Measurements from ENCODE around the gene SKI.

Gene SKI

DNA sequence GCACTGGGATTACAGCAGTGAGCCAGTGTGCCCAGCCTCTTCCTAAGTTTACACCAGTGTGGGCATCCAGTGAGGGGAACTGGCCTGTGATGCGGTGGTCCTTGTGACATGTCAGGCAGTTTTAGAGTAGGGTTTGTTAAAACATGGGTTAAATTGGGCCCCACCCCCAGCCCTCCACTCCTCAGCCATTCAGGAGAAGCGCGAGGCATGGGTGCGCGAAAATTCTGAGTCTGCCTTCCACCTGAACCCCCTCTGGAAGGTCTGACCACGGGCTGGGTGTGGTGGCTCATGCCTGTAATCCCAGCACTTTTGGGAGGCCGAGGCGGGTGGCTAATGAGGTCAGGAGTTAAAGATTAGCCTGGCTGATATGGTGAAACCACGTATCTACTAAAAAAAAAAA, 51.7 kb downstream of the SKI start:
- DNase-seq, result no peak

DNA sequence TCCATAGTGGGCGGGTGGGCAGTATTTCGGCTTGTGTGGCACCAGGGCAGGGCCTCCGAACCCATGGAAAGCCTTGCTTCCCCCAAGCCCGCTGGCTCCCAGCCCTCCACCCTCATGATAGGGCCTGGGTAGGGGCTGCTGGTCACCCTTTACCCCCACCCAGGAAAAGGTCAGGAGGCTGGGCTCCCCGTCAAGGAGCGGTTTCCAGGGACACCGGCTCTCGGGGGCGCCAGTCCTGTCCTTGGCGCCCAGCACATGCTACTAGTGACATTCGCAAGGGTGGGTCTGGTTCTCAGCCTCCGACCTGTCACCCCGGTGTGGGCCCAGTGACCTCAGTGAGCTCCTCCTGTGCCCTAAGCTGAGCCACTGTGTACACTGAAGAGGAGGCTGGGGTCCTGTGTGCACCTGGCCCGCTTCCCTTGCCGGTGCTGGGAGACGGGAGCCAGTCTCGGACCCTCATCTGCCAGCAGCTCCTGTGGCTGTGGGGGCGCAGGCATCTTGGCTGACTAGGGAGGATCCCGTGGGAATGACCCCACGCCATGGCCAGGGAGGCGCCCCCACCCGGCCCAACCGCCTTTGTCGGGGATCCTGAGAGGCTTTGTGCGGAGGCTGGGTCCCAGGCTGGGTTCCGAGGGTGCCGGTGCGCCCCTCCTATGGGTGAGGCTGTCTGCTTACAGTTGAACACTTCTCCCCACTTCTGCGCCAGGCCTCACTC, 54.6 kb downstream of the SKI start:
- DNase-seq, result no peak

DNA sequence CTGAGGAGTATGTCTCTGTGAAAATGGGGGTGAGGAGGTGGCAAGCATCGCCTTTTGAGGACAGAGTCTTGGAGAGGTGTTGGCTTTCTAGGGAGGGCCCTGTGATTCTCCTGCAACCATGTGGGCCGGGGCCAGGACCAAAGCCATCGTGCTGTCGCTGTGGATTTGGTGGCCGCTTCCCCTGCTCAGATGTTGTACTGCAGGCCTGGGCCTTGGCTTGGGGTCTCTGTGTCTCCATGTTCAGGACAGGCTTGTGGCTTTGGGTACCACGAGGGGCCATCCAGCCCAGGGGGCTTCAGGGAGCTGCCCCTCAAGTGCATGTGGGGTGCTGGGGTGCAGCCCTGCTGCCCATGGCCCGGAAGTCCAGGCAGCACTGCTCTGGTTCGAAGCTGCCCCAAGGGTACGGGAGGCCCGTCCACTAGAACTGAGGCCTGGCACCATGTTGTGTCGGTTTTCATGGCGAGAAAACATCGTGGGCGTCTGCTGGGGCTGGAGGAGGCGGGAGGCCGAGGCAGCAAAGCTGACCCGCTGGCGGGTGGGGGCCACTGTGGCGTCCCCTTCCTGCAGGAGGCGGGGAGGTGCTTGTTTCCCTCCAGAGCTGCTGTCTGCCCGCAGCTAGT, 55.4 kb downstream of the SKI start:
- no peak for DNase-seq

DNA sequence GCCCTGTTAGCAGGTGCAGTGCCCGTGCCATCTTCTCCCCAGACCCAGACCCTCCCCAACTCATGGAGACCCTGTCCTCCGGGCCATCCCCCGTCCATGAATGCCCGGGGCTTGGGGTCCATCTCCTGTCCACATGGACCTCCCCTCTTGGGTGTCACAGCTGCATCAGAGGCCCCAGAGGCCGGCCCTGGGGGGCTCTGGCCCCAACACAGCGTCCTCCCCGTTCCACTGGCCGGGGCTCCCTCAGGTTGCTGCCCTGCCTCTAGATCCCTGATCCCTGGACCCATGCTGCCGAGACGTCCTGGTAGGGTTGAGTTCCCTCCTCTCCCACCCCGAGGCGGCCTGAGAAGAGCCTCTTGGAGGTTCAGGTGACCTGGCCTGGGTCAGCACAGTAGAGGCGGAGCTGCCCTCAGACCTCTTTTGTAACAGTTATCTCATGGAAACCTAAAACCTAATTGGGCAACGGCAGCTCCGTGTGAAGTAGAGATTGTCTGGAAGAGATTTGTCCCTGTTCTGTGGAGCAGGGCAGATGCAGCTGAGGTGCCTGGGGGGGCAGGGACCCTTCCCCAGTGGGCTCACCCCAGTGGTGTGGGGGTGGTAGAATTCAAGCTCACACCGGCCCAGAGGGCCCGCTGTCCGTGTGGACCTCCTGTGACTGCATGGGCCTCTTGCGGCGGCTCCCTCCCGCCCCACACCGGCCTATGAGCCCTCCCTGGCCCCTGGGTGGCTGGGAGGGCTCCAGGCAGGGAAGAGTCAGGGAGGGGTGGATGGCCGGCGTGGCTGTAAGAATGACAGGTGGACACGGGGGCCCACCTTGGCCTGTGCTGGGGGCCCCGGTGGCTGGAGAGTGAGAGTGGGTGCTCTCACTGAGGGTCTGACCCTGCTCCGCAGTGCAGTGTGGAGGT, 56.1 kb downstream of the SKI start:
- no peak for DNase-seq

DNA sequence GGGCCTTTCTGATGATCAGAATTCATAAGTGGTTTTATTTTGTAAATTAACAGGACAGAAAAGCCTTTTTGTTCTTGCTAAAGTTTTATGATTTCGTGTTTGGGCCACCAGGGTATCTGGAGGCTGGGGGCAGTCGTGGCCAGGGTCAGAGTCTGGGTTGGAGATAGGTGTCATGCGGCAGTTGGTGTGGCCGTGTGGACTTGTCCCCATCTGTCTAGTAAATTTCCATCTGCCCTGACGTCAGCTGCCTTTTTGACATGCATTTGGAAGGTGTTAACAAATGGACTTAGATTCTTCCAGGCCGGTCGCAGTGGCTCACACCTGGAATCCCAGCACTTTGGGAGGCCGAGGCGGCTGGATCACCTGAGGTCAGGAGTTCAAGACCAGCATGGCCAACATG, 56.8 kb downstream of the SKI start:
- DNase-seq, result no peak

DNA sequence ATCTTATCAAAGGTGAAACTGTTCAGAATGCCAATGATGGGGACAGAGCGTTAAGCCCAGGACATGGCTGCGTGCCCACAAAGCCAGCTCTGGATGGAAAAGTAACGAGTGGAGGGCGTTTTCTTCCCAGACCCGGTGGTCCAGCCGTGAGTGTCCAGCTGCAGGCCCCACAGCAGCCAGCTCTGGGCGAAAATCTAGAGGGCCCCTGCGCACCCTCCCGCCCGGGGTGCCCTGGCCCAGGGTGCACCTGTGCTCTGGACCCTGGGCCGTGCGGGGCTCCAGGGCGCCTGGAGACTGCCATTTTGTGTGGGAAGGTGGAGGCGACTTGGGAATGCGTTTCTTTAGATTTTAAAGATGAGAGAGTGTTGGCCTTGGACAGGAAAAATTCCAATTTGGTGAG, 58.8 kb downstream of the SKI start:
- no peak for DNase-seq

DNA sequence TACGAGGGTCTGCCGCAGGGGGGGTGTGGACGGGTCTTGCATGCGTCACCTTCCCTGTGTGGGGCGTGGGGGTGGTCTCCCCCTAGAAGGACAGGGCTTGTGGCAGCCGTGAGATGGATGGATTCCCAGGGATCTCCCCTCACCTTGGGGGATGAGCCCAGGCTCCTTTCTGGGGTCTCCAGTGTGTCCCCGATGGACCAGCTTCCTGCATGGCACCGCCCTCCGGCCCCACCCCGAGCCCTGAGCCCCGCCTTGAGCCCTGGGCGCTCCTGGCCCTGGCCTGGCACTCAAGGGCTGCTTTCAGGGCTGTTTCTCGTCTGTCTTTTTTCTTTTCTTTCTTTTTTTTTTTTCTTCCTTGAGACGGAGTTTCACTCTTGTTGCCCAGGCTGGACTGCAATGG, 59.5 kb downstream of the SKI start:
- DNase-seq, result no peak

DNA sequence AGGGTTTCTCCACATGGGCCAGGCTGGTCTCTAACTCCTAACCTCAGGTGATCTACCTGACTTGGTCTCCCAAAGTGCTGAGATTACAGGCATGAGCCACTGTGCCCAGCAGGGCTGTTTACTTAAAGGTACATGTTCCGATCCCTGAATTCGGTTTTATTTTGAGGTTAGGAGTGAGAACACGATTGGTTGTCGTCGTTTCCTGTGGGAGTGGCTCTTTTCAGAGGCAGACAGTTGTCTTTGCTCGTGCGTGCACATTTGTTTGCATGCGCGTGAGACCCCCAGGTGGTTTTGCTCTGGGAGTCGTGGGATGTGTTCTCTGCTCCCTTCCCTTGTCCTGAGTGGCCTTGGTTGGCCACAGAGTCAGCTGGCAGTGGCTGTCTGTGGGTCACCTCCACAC, 60.2 kb downstream of the SKI start:
- DNase-seq, result peak in 1 of 5 experiments; percentile 87

DNA sequence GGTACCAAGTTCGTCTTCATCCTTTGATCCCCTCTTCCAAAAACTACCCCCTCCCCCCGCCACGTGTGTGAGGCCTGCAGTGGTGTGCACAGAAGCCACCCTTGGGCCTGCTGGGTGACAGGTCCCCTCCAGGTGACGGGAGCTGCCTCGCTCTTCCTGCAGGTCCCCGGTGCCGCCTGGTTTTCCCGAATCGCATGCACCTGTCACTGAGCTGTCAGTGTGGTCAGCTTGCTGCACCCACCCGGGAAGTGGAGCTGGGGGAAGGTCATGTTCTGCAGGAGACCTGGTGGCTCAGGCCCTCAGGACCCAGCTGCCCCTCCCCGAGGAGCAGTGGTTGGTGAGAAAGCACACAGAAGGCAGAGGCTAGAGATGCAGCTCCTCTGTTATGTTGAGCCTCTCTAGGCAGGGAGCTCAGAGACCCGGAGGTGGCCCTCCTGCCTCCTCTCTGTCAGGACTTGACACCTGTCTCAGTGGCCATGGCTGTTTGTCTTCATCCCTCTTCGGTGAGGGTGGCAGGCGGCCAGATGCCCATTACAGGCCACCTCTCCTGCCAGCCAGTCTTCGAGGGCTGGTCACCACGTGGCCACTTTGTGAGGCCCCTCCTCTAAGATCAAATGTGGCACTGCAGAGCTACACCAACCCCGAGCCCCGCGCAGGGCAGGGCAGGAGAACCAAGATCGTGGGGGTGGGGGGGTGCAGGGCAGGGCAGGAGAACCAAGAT, 60.9 kb downstream of the SKI start:
- DNase-seq, result peak in 1 of 5 experiments; percentile 25

DNA sequence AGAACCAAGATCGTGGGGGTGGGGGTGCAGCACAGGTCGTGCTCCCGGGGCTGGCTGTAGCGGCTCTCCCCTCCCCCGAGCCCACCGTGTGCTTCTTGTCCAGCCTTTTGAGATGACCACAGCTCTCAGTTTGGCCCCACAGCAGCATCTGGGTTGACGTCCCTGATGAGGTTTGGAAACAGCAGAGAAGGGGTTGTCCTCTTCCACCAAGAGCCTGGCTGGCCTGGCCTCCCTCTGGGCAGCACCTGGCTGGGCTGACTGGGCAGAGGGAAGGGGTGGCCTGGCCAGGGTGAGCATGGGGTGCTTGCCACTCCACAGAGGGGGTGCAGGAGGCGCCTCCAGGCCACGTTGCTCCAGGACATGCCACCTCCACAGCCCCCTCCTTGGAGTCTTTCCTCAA, 61.5 kb downstream of the SKI start:
- DNase-seq, result no peak

DNA sequence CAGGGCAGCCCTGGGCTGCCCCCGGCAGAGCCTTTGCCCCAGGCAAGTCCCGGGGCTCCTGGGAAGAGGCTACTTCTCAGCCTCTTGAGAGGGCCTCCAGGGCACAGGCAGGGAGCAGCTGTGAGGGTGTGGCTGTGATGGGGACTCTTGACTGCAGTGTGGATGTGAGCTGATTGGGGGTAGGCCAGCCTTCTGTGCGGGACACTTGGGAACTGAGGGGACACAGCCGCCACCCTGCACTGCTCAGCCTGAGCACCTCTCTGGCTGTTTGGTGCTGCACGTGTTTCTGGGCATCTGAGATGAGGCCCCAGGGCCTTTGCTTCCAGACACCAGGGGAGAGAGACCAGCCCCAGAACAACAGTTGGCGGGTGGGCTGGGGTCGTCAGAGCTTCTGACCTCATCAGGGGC, 62.1 kb downstream of the SKI start:
- DNase-seq, result no peak

DNA sequence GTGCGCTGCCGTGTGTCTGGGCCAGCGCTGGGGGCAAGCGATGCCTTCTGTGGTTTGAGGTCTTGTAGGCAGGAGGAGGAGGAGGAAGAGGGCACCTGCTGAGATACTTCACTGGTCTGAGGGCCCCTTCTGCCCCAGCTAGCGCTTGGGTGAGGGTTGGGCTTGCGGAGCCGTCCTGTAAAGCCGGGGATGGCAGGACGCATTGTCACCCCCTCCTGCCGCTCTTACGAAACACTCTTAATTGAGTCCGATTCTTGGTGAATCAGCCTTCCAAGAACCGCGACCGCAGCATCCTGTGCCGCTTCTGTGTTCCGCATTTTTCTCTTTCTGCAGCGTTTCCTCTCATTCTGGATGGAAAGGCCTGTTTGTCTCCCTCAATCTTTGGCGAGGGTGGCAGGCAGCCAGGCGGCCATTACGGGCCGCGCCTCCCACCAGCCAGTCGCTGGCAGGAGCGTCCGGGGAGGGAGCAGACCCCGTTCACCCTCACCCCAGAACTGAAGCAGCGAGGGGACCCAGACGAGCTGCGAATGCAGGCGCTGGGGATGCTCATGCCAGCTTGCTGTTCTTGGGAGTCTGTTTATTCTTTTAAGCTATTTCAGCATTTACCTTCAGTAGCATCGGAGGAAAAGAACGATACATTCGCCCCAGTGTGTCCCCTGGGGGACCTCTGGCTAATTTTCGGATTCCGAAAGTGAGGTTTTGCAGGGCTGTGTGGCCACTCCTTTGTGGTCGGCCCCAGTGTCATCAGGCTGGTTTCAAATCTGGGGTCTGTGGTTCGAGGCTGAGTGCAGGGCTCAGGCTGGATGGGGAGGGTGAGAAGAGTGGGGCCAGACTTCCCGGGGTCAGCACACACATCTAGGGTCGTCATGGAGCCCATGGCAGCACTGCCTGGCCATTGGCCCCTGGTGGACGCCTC, 62.7 kb downstream of the SKI start:
- peak in 4 of 5 experiments; percentile 66 to 96 (median 76) for DNase-seq

DNA sequence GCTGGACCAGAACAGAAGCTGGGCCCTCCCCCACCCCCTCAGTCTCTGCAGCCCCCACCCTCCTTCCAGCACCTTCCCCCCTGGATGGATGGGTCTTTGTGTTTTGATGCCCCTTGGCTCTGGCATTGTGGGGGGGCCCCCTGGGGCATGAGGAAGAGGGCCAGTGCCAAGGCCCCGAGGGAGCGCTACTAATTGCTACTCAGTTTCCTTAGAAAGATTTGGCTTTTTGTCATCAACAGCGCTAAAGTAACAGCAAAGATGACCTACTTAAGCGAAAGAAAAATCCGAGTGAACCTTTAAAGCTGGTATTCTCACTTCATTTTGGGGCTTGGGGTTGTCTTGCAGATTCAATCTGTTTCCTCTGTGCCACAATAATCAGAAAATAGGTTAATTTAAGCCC, 63.5 kb downstream of the SKI start:
- DNase-seq, result no peak

DNA sequence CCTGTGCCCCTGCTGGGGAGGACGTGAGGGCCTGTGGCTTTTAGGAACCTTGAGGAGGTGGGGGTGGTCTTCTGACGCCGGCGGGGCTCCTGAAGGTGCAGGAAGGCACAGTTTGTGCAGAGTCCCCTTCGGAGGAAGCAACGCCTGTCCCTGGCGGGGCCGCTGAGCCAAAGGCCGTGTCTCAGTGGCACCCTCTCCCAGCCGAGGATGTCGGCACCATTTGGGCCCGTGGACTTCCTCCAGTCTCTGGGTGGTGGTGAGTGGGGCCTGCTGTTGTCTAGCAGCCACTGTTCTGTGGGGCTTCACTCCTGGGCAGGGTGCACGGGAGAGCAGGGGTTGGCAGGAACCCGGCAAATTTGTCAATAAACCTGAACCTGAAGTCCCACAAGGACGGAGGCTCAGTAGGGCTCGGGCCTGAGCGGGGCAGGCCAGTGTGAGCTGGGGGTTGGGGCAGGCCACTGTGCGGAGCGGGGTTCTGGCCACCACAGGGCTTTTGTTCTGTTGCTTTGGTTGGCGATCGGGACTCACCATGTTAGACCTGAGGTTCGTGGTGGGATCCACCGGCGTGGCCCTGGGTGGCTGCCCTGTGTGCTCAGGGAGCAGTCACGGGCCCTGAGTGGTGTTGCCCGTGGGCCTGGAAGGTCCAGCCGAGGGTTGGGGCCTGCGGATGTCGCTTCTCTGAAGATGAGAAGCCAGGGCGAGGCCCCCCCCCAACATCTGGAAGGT, 64.8 kb downstream of the SKI start:
- DNase-seq, result no peak

DNA sequence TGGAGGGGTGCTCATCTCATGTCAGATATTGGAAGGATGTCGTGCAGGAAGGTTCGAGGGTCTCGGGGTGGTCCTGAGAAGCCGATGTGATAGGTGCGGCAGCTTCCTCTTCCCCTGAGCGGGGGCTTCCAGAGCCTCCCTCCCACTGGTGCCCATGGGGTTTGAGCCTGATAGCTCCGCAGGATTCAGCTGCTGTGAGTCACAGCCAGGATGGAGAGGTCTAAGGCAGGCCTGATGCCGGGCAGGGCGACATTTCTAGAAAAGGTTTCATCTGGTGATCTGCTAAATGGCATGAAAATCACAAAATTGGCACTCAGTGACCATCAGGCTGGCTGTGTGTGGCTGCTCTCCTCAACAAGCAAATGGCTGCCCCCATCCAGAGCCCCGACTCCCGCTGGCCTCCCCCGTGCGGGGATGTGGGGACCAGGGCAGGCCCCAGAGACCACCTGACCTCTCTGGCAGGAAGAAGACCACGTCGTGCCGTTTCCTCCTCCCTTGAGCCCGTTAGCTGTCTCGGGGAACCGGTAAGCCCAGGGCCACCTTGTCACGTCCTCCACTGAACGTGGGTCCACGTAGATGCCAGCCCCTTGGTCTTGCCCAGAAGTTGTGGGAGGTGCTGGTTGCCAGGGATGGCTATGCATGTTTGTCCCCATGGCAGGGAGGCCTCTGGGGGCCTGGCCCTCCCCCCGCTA, 66.1 kb downstream of the SKI start:
- DNase-seq, result no peak

DNA sequence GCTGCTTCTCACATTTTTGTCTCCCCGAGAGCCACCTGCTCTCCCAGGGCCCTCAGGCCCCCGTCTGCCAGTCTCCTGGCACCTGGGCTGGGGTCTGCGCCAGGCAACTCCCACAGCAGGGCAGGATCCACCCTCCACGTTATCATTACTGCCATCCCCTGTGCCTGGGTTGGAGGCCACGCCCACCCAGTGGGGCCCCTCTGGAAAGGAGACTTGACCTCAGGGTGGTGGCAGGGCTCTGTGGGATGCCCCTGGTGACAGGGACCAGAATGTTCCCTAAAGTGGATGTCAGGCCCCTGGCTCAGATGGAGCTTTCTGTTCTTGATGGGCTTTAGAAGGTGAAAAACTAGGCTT, 66.6 kb downstream of the SKI start:
- no peak for DNase-seq

DNA sequence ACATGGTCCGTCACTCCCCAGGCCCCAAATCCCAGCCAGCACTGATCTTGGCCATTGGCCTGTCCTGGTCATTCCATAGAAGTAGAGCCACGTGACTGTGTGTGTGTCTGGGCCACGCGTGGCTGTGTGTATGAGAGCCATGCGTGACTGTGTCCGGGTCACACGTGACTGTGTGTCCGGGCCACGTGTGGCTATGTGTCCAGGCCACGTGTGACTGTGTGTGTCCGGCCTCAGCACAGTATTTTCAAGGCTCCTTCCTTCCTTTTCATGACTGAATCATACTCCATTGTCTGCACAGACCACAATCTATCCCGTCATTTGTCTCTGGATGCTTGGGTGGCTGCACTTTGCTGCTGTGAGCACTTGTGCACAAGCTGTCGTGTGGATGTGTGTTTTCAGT, 67.4 kb downstream of the SKI start:
- DNase-seq, result no peak

DNA sequence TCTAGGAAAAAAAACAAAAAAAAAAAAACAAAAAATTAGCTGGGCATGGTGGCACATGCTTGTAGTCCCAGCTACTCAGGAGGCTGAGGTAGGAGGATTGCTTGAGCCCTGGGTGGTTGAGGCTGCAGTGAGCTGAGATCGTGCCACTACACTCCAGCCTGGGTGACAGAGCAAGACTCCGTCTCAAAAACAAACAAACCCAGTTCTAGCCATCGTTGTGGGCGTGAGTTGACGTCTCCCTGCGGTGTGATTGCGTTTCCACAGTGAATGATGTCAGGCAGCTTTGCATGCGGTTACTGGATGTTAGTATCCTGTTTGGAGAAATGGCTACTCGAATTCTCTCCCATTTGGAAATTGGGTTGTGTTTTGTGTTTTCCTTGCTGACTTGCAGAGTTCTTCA, 68.1 kb downstream of the SKI start:
- peak in 1 of 5 experiments; percentile 43 for DNase-seq

DNA sequence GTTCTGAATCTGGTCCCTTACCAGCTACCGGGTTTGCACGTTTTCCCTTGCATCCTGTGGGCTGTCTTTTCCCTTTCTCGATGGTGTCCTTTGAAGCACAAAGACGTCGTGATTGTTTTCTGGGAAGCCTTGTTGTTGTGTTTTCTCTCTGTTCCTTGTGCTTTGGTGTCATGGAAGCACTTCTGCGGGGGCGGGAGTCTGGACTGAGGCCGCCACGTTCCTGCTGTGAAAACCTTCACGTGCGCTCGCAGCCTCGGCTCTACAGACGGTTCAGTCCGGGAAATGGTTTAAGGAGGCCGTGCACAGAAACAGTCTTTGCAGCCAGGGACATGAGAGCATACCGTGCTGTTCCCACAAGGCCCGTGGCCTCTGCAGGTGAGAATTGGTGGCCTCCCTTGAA, 68.5 kb downstream of the SKI start:
- no peak for DNase-seq

DNA sequence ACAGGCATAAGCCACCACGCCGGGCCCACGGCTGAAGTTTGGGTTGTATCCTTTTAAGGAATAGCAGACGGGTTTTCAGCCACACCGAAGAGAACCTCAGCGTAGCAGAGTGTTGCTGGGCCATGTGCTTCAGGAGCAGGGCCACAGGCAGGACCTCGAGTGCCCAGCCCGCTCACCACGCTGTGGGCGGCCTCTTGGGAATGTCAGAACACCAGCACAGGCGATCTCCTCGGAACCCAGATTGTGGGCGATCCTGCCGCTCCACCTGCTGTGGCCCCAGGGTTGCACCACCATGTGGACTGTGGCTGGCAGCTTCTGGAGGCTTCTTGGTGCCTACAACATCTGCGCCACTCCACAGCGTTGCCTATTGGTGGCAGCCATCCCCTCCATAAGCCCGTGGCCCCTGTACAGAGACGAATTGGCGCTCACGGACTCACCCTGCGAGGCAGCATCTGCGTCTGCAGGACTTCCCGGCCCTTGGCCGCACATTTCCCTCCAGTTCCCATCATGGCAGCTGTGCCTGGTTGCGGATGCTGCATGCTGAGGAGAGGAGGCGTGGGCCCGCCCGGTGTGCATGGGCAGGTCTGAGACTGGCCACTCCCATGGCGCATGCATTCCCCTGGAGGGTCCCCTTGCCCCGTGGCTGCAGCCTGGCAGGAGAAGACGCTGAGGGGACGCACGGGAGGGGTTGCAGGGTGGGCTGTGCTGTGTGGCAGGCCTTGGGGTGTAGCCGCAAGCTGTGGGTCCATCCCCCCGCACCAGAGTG, 69.3 kb downstream of the SKI start:
- no peak for DNase-seq

Measured in T-helper 2 cell (primary cell).